ENCODE measurements around the gene CD3G.
"Not testable (repeated sequence)": the region's sequence is repeated elsewhere in the genome, so short reads cannot be mapped to it uniquely, and the experiment has no call there.

The CD3G gene

GRCh38 chr11:118343981-118344515 lies at the start of gene CD3G:
CD3G (plus strand) TSS chr11:118344344; CDS start chr11:118344424, 80 bp downstream.
- DNase-seq = no peak

- DNase-seq = no peak
Observed at GRCh38 chr11:118295199-118295598, 48.9 kb upstream of the CD3G start.

GRCh38 chr11:118295815-118296454 lies 48.2 kb upstream of the CD3G start:
- DNase-seq = peak; percentile 25

- no peak for DNase-seq
Observed at GRCh38 chr11:118301600-118302195, 42.4 kb upstream of the CD3G start.

- no peak for DNase-seq
Observed at GRCh38 chr11:118304227-118304567, 39.9 kb upstream of the CD3G start.

GRCh38 chr11:118304568-118305248 lies 39.4 kb upstream of the CD3G start, which contains the start of gene CD3E:
CD3E (plus strand) TSS chr11:118304730; CDS start chr11:118304953, 223 bp downstream.
- no peak for DNase-seq

- DNase-seq = no peak
Observed at GRCh38 chr11:118305726-118306125, 38.4 kb upstream of the CD3G start.

- no peak for DNase-seq
Observed at GRCh38 chr11:118306556-118306955, 37.6 kb upstream of the CD3G start.

- not testable (repeated sequence) for DNase-seq
Observed at GRCh38 chr11:118308995-118309528, 35.1 kb upstream of the CD3G start.

- DNase-seq = no peak
Observed at GRCh38 chr11:118310271-118310670, 33.9 kb upstream of the CD3G start.

- no peak for DNase-seq
Observed at GRCh38 chr11:118310781-118311485, 33.2 kb upstream of the CD3G start.

GRCh38 chr11:118311518-118311917 lies 32.6 kb upstream of the CD3G start:
- no peak for DNase-seq

GRCh38 chr11:118312328-118312727 lies 31.8 kb upstream of the CD3G start:
- DNase-seq = no peak

GRCh38 chr11:118313242-118313641 lies 30.9 kb upstream of the CD3G start:
- peak; percentile 11 for DNase-seq

GRCh38 chr11:118314988-118315411 lies 29.1 kb upstream of the CD3G start:
- DNase-seq = no peak

- no peak for DNase-seq
Observed at GRCh38 chr11:118318124-118318523, 26.0 kb upstream of the CD3G start.

GRCh38 chr11:118318581-118319336 lies 25.4 kb upstream of the CD3G start:
- no peak for DNase-seq

- DNase-seq = no peak
Observed at GRCh38 chr11:118319337-118319707, 24.8 kb upstream of the CD3G start.

GRCh38 chr11:118320515-118320914 lies 23.6 kb upstream of the CD3G start:
- no peak for DNase-seq

- DNase-seq = no peak
Observed at GRCh38 chr11:118321386-118322082, 22.6 kb upstream of the CD3G start.

- no peak for DNase-seq
Observed at GRCh38 chr11:118322721-118323120, 21.4 kb upstream of the CD3G start.

- DNase-seq = no peak
Observed at GRCh38 chr11:118325283-118325682, 18.9 kb upstream of the CD3G start.

All from fibroblast of upper back skin (primary cell).